HEK293 (cell line): ENCODE measurements around the gene CANX.

Experiments
- CTCF ChIA-PET: fragments of 350-600 bp; formaldehyde crosslinking; extraction: SDS; loops from one replicate; lab custom pipeline; 2021; ENCODE audit warnings: antibody characterized with exemption; lab: Yijun Ruan, JAX
- POLR2A ChIA-PET: fragments of 300-600 bp; formaldehyde crosslinking; extraction: SDS; loops from one replicate; lab custom pipeline; 2020; ENCODE audit warnings: antibody characterized with exemption, inconsistent platforms; lab: Yijun Ruan, JAX
- H3K27ac ChIP-seq: fragments of 200-500 bp; sonication (Bioruptor generic); 2 replicates; pipeline ENCODE4 v1.5.1; 2014; ENCODE audit warnings: low read depth, low read length, control low read depth, inconsistent platforms; ENCODE audit errors: extremely low read depth
- H3K36me3 ChIP-seq, 2 experiments: fragments of 200-500 bp in 1 of 2; sonication (Bioruptor generic) in 1 of 2; 1 replicate in 1 of 2; 2 replicates in 1 of 2; pipeline ENCODE4 v1.5.1; 2014 to 2017; ENCODE audit warnings: inconsistent platforms in 2 of 2, low read length in 2 of 2; ENCODE audit not compliant: control insufficient read depth in 2 of 2, insufficient read depth in 1 of 2
- H3K4me1 ChIP-seq: fragments of 200-500 bp; sonication (Bioruptor generic); 2 replicates; pipeline ENCODE4 v1.5.1; 2014; ENCODE audit warnings: mild to moderate bottlenecking, low read length, inconsistent platforms; ENCODE audit not compliant: control insufficient read depth, insufficient read depth
- H3K4me3 ChIP-seq: 2 replicates; pipeline ENCODE4 v1.5.1; 2011; ENCODE audit warnings: low read depth, mild to moderate bottlenecking, control low read depth, low read length, moderate library complexity
- H3K9me3 ChIP-seq: fragments of 200-500 bp; sonication (Bioruptor generic); 2 replicates; pipeline ENCODE4 v1.5.1; 2014; ENCODE audit warnings: low read depth, low read length, inconsistent platforms; ENCODE audit not compliant: control insufficient read depth, insufficient read depth
- KLF10 ChIP-seq: fragments of 450-650 bp; IDR thresholded peaks from 2 replicates; pipeline ENCODE4 v1.5.1; 2018; ENCODE audit warnings: missing biosample characterization, mild to moderate bottlenecking, missing genetic modification characterization
- OVOL3 ChIP-seq: fragments of 450-650 bp; formaldehyde crosslinking; IDR thresholded peaks from 2 replicates; pipeline ENCODE4 v1.5.1; 2016; ENCODE audit warnings: missing biosample characterization, missing genetic modification characterization
- REPIN1 ChIP-seq: fragments of 450-650 bp; formaldehyde crosslinking; IDR thresholded peaks from 2 replicates; pipeline ENCODE4 v1.5.1; 2017; ENCODE audit warnings: missing biosample characterization, missing genetic modification characterization, low read depth
- SCRT1 ChIP-seq: fragments of 450-650 bp; formaldehyde crosslinking; IDR thresholded peaks from 2 replicates; pipeline ENCODE4 v1.5.1; 2016; ENCODE audit warnings: missing biosample characterization, missing genetic modification characterization, borderline replicate concordance
- SP7 ChIP-seq: fragments of 450-650 bp; formaldehyde crosslinking; IDR thresholded peaks from 2 replicates; pipeline ENCODE4 v1.5.1; 2016; ENCODE audit warnings: missing biosample characterization, missing genetic modification characterization
- ZNF24 ChIP-seq: fragments of 450-650 bp; formaldehyde crosslinking; IDR thresholded peaks from 2 replicates; pipeline ENCODE4 v1.5.1; 2016; ENCODE audit warnings: missing biosample characterization, missing genetic modification characterization
- ZNF37A ChIP-seq: fragments of 450-650 bp; IDR thresholded peaks from 2 replicates; pipeline ENCODE4 v1.5.1; 2018; ENCODE audit warnings: missing biosample characterization, missing genetic modification characterization
- ZNF394 ChIP-seq: fragments of 450-650 bp; formaldehyde crosslinking; IDR thresholded peaks from 2 replicates; pipeline ENCODE4 v1.5.1; 2016; ENCODE audit warnings: missing biosample characterization, missing genetic modification characterization, mild to moderate bottlenecking, moderate library complexity, borderline replicate concordance
- ZNF48 ChIP-seq: fragments of 450-650 bp; formaldehyde crosslinking; IDR thresholded peaks from 2 replicates; pipeline ENCODE4 v1.5.1; 2016; ENCODE audit warnings: missing biosample characterization, missing genetic modification characterization
- ZNF521 ChIP-seq: fragments of 450-650 bp; formaldehyde crosslinking; IDR thresholded peaks from 2 replicates; pipeline ENCODE4 v1.5.1; 2017; ENCODE audit warnings: missing biosample characterization, mild to moderate bottlenecking, missing genetic modification characterization
- ZNF548 ChIP-seq: fragments of 450-650 bp; formaldehyde crosslinking; IDR thresholded peaks from 2 replicates; pipeline ENCODE4 v1.5.1; 2016; ENCODE audit warnings: missing biosample characterization, missing genetic modification characterization
- ZNF660 ChIP-seq: fragments of 450-650 bp; IDR thresholded peaks from 2 replicates; pipeline ENCODE4 v1.5.1; 2018; ENCODE audit warnings: missing biosample characterization, mild to moderate bottlenecking, missing genetic modification characterization
- ZNF670 ChIP-seq: fragments of 450-650 bp; formaldehyde crosslinking; IDR thresholded peaks from 2 replicates; pipeline ENCODE4 v1.5.1; 2016; ENCODE audit warnings: missing biosample characterization, missing genetic modification characterization, low read depth
- ZNF707 ChIP-seq: fragments of 450-650 bp; formaldehyde crosslinking; IDR thresholded peaks from 2 replicates; pipeline ENCODE4 v1.5.1; 2016; ENCODE audit warnings: missing biosample characterization, missing genetic modification characterization
- ZNF837 ChIP-seq: fragments of 450-650 bp; formaldehyde crosslinking; IDR thresholded peaks from 2 replicates; pipeline ENCODE4 v1.5.1; 2016; ENCODE audit warnings: missing biosample characterization, missing genetic modification characterization
- TF ChIP-seq, protein P1 (sequence below): fragments of 450-650 bp; formaldehyde crosslinking; IDR thresholded peaks from 2 replicates; pipeline ENCODE4 v1.5.1; 2017; ENCODE audit warnings: missing biosample characterization, missing genetic modification characterization
- TF ChIP-seq, protein P2 (sequence below): fragments of 450-650 bp; formaldehyde crosslinking; IDR thresholded peaks from 2 replicates; pipeline ENCODE4 v1.5.1; 2016; ENCODE audit warnings: missing biosample characterization, missing genetic modification characterization
- TF ChIP-seq, protein P3 (sequence below): fragments of 450-650 bp; formaldehyde crosslinking; IDR thresholded peaks from 2 replicates; pipeline ENCODE4 v1.5.1; 2016; ENCODE audit warnings: missing biosample characterization, missing genetic modification characterization
- TF ChIP-seq, protein P4 (sequence below): fragments of 450-650 bp; formaldehyde crosslinking; IDR thresholded peaks from 2 replicates; pipeline ENCODE4 v1.5.1; 2016; ENCODE audit warnings: missing biosample characterization, missing genetic modification characterization
- TF ChIP-seq, protein P5 (sequence below): fragments of 450-650 bp; formaldehyde crosslinking; IDR thresholded peaks from 2 replicates; pipeline ENCODE4 v1.5.1; 2016; ENCODE audit warnings: missing biosample characterization, missing genetic modification characterization, borderline replicate concordance

The CANX gene

DNA sequence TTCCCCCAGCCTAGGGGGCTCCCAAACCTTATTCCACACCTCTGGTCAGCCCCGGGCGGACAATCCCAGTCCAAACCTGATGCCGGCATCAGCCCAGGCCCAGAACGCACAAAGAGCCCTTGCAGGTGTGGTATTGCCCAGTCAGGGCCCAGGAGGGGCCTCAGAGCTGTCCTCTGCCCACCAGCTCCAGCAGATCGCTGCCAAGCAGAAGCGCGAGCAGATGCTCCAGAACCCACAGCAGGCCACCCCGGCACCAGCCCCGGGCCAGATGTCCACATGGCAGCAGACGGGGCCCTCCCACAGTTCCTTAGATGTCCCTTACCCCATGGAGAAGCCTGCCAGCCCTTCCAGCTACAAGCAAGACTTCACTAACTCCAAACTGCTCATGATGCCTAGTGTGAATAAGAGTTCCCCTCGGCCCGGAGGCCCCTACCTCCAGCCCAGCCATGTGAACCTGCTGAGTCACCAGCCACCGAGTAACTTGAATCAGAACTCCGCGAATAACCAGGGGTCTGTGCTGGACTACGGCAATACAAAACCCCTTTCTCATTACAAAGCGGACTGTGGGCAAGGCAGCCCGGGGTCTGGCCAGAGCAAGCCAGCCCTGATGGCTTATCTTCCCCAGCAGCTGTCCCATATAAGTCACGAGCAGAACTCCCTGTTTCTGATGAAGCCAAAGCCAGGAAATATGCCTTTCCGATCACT is 67.4 kb downstream of the CANX start:
- Histone ChIP-seq H3K9me3 (no peaks in the 10 kb centered on the region), H3K4me3 (no peak overlapping the region), H3K27ac (no peak overlapping the region), H3K4me1 (peaks cover 7% of the 10 kb centered on the region), H3K36me3 (peaks cover 12 to 61% of the 10 kb centered on the region in 2 experiments)
- TF ChIP-seq KLF10 (tag by site-specific recombination) (no peak), ZNF548 (tag by site-specific recombination) (no peak), SCRT1 (tag by site-specific recombination) (no peak)
- TF ChIP-seq, protein P1, sequence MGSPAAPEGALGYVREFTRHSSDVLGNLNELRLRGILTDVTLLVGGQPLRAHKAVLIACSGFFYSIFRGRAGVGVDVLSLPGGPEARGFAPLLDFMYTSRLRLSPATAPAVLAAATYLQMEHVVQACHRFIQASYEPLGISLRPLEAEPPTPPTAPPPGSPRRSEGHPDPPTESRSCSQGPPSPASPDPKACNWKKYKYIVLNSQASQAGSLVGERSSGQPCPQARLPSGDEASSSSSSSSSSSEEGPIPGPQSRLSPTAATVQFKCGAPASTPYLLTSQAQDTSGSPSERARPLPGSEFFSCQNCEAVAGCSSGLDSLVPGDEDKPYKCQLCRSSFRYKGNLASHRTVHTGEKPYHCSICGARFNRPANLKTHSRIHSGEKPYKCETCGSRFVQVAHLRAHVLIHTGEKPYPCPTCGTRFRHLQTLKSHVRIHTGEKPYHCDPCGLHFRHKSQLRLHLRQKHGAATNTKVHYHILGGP (tag by site-specific recombination): no peak
- TF ChIP-seq, protein P2, sequence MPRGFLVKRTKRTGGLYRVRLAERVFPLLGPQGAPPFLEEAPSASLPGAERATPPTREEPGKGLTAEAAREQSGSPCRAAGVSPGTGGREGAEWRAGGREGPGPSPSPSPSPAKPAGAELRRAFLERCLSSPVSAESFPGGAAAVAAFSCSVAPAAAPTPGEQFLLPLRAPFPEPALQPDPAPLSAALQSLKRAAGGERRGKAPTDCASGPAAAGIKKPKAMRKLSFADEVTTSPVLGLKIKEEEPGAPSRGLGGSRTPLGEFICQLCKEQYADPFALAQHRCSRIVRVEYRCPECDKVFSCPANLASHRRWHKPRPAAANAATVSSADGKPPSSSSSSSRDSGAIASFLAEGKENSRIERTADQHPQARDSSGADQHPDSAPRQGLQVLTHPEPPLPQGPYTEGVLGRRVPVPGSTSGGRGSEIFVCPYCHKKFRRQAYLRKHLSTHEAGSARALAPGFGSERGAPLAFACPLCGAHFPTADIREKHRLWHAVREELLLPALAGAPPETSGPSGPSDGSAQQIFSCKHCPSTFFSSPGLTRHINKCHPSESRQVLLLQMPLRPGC (tag by site-specific recombination): no peak
- TF ChIP-seq, protein P3, sequence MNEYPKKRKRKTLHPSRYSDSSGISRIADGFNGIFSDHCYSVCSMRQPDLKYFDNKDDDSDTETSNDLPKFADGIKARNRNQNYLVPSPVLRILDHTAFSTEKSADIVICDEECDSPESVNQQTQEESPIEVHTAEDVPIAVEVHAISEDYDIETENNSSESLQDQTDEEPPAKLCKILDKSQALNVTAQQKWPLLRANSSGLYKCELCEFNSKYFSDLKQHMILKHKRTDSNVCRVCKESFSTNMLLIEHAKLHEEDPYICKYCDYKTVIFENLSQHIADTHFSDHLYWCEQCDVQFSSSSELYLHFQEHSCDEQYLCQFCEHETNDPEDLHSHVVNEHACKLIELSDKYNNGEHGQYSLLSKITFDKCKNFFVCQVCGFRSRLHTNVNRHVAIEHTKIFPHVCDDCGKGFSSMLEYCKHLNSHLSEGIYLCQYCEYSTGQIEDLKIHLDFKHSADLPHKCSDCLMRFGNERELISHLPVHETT: no peak
- CTCF ChIA-PET: no interaction called here
- POLR2A ChIA-PET: no interaction called here

DNA sequence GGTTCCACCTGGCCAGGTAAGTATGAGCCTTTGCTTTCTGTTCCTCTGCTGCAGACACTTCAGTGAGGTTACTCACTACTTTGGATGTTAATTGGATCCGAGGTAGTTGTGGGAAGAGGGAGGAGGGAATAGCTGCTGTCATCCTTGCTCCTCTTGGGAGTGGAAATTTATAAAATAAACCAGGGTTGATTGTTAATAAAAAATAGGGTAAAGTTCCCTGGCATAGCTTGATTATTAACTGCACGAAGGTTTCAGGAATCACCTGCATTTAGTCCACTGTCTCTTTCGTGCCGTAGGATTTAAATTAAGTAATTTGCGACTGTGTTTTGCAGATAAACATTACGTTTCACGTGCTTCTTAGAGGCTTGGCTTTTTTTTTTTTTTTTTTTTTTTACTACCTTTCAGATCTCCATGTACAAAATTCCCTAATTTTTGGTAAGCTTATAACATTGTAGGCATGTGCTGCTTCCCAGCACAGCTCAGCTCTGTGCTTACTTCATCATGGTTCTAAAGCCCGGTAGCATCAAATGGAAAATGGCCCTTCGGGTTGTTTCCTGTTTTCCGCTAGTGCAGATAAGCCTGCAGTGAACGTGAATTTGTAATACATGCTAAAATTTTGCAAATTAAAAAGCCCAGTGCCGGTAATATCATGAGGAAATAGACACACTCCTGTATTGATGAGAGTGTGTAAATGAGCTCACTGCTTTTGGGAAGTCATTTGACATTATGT is 68.1 kb downstream of the CANX start:
- H3K9me3 ChIP-seq: no peaks in the 10 kb centered on the region
- ChIA-PET POLR2A (interaction anchor here (0.5 to 0.7 kb wide), 2 partner anchors 14 to 26 kb away, joined by 3 to 4 read pairs; no protein-coding TSS in a partner anchor), CTCF (interaction anchor here (0.5 to 1.3 kb wide), 3 partner anchors 30 to 117 kb away, joined by 3 to 5 read pairs (median 4); no protein-coding TSS in a partner anchor)
- H3K36me3 ChIP-seq: peaks cover 19 to 69% of the 10 kb centered on the region in 2 experiments
- H3K27ac ChIP-seq: no peak overlapping the region
- H3K4me3 ChIP-seq: no peak overlapping the region
- H3K4me1 ChIP-seq: peaks cover 7% of the 10 kb centered on the region
- TF ChIP-seq REPIN1 (tag by site-specific recombination) (no peak), ZNF660 (no peak)
- TF ChIP-seq, protein P4, sequence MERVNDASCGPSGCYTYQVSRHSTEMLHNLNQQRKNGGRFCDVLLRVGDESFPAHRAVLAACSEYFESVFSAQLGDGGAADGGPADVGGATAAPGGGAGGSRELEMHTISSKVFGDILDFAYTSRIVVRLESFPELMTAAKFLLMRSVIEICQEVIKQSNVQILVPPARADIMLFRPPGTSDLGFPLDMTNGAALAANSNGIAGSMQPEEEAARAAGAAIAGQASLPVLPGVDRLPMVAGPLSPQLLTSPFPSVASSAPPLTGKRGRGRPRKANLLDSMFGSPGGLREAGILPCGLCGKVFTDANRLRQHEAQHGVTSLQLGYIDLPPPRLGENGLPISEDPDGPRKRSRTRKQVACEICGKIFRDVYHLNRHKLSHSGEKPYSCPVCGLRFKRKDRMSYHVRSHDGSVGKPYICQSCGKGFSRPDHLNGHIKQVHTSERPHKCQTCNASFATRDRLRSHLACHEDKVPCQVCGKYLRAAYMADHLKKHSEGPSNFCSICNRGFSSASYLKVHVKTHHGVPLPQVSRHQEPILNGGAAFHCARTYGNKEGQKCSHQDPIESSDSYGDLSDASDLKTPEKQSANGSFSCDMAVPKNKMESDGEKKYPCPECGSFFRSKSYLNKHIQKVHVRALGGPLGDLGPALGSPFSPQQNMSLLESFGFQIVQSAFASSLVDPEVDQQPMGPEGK (tag by site-specific recombination): no peak

DNA sequence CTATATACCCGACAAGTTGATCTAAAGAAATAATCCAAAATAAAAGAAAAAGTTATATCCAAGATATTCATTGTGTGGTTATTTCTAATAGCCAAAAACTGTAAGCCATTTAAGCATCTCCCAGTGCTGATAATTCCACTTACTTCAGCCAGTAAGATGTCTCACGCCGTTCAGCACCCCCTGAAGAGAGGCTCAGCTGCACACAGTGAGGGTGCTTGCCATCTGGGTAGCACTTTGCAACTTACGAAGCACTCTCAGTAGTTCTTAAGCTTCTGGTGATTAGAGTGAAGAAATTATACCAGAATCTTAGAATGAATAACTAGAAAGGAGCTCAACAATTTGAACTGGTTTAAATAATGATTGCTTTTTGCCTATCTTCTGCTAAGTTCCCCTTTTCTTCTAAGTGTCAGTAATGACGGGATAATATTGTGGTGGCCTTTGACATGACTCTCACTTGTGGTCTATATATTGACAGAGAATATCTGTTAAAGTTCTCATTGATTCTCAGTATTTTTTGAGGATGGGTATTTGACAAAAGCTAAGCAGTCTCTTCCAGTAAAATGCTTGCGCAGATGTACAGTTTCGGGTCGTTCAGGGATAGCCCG is 68.8 kb downstream of the CANX start:
- ChIA-PET POLR2A (interaction anchor here (0.5 to 0.7 kb wide), 2 partner anchors 14 to 25 kb away, joined by 3 to 4 read pairs; no protein-coding TSS in a partner anchor), CTCF (interaction anchor here (0.5 to 1.3 kb wide), 3 partner anchors 31 to 116 kb away, joined by 3 to 5 read pairs (median 4); no protein-coding TSS in a partner anchor)
- peaks cover 7% of the 10 kb centered on the region for H3K4me1 ChIP-seq
- H3K4me3 ChIP-seq: no peak overlapping the region
- H3K27ac ChIP-seq: no peak overlapping the region
- no peaks in the 10 kb centered on the region for H3K9me3 ChIP-seq
- H3K36me3 ChIP-seq: peaks cover 23 to 76% of the 10 kb centered on the region in 2 experiments
- no peak for TF ChIP-seq ZNF670
- no peak for TF ChIP-seq ZNF24 (tag by site-specific recombination)
- TF ChIP-seq ZNF837 (tag by site-specific recombination): no peak
- TF ChIP-seq OVOL3 (tag by site-specific recombination): no peak
- TF ChIP-seq, protein P5, sequence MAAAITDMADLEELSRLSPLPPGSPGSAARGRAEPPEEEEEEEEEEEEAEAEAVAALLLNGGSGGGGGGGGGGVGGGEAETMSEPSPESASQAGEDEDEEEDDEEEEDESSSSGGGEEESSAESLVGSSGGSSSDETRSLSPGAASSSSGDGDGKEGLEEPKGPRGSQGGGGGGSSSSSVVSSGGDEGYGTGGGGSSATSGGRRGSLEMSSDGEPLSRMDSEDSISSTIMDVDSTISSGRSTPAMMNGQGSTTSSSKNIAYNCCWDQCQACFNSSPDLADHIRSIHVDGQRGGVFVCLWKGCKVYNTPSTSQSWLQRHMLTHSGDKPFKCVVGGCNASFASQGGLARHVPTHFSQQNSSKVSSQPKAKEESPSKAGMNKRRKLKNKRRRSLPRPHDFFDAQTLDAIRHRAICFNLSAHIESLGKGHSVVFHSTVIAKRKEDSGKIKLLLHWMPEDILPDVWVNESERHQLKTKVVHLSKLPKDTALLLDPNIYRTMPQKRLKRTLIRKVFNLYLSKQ (tag by site-specific recombination): no peak
- TF ChIP-seq ZNF37A (tag by site-specific recombination): no peak
- no peak for TF ChIP-seq ZNF707
- no peak for TF ChIP-seq ZNF394
- no peak for TF ChIP-seq ZNF521 (tag by site-specific recombination)
- TF ChIP-seq SP7 (tag by site-specific recombination): no peak
- no peak for TF ChIP-seq ZNF48 (tag by site-specific recombination)
